GM04503 (cell line): ENCODE measurements around the gene CSAD.

ENCODE experiments used
- DNase-seq: peaks from one replicate; pipeline ENCODE4 v3.0.0-alpha.2; 2012; ENCODE audit warnings: low read depth

Gene CSAD

GRCh38 chr12:53180220-53180930 lies at the start of gene CSAD, which contains the start of gene ZNF740:
Gene CSAD (minus strand): TSS chr12:53180925. CDS start chr12:53173470, 7,455 bp downstream.
Gene ZNF740 (plus strand): TSS chr12:53180722. CDS start chr12:53181984, 1,262 bp downstream.
- peak; percentile 81 for DNase-seq

- no peak for DNase-seq
Measured at GRCh38 chr12:53230108-53230845, 49.6 kb upstream of the CSAD start.

GRCh38 chr12:53229454-53229853 lies 48.7 kb upstream of the CSAD start:
- DNase-seq = no peak

- no peak for DNase-seq
Measured at GRCh38 chr12:53227836-53228235, 47.1 kb upstream of the CSAD start.

- no peak for DNase-seq
Measured at GRCh38 chr12:53227341-53227740, 46.6 kb upstream of the CSAD start.

- DNase-seq = no peak
Measured at GRCh38 chr12:53226815-53227214, 46.1 kb upstream of the CSAD start.

- no peak for DNase-seq
Measured at GRCh38 chr12:53225635-53226424, 45.1 kb upstream of the CSAD start.

- DNase-seq = no peak
Measured at GRCh38 chr12:53224897-53225634, 44.3 kb upstream of the CSAD start.

- no peak for DNase-seq
Measured at GRCh38 chr12:53224061-53224896, 43.6 kb upstream of the CSAD start.

GRCh38 chr12:53223389-53224060 lies 42.8 kb upstream of the CSAD start:
- DNase-seq = no peak

- DNase-seq = no peak
Measured at GRCh38 chr12:53222806-53223261, 42.1 kb upstream of the CSAD start.

- DNase-seq = no peak
Measured at GRCh38 chr12:53222170-53222721, 41.5 kb upstream of the CSAD start.

- DNase-seq = no peak
Measured at GRCh38 chr12:53221203-53222080, 40.7 kb upstream of the CSAD start.

GRCh38 chr12:53220694-53221202 lies 40.0 kb upstream of the CSAD start:
- DNase-seq = no peak

GRCh38 chr12:53219956-53220693 lies 39.4 kb upstream of the CSAD start:
- DNase-seq = no peak

- no peak for DNase-seq
Measured at GRCh38 chr12:53219292-53219955, 38.7 kb upstream of the CSAD start.

- no peak for DNase-seq
Measured at GRCh38 chr12:53218551-53219291, 38.0 kb upstream of the CSAD start.
